HG03025 (cell line): ENCODE measurements around the gene C12orf60.
"Not testable (repeated sequence)": the region's sequence is repeated elsewhere in the genome, so short reads cannot be mapped to it uniquely, and the experiment has no call there.

Experiments
- ATAC-seq: cut with Tn5 transposase; IDR thresholded peaks from one replicate; pipeline ENCODE4 v1.9.1; 2021; ENCODE audit warnings: mild to moderate bottlenecking, moderate library complexity; ENCODE audit not compliant: unreplicated experiment, low FRiP score

C12orf60 gene, protein sequence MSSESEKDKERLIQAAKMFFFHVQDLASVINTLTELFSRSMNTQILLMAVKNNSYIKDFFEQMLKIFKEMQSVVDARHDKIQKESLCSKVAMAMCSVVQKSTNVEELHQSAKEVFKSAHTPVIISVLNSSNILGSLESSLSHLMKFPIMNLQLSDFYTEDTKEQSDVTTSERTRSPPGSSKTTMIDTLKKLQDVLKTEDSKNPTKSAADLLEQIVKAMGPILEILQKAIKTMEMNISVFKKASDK

GRCh38 chr12:14803011-14803829, at the start of gene C12orf60, which contains the start of gene WBP11:
Gene C12orf60 (plus strand): TSS chr12:14803670. CDS start chr12:14822936, 19,266 bp downstream.
Gene WBP11 (minus strand): TSS chr12:14803478. CDS start chr12:14801383, 2,095 bp downstream.
- ATAC-seq: peak; percentile 100

- no peak for ATAC-seq
These were observed 46.9 kb upstream of the C12orf60 start for GRCh38 chr12:14756334-14757143.

- ATAC-seq: not testable (repeated sequence)
These were observed 43.7 kb upstream of the C12orf60 start for GRCh38 chr12:14759711-14760280.

DNA sequence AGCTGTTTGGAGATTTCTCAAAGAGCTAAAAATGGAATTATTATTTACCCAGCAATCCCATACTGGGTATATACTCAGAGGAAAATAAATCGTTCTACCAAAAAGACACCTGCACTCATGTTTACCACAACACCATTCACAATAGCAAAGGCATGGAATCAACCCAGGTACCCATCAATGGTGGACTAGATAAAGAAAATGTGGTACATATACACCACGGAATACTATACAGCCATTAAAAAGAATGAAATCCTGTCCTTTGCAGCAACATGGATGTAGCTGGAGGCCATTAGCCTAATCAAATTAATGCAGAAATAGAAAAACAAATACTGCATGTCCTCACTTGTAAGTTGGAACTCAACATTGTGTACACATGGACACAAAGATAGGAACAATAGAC, 38.1 kb upstream of the C12orf60 start:
- no peak for ATAC-seq

- not testable (repeated sequence) for ATAC-seq
These were observed 37.5 kb upstream of the C12orf60 start for GRCh38 chr12:14766020-14766419.

DNA sequence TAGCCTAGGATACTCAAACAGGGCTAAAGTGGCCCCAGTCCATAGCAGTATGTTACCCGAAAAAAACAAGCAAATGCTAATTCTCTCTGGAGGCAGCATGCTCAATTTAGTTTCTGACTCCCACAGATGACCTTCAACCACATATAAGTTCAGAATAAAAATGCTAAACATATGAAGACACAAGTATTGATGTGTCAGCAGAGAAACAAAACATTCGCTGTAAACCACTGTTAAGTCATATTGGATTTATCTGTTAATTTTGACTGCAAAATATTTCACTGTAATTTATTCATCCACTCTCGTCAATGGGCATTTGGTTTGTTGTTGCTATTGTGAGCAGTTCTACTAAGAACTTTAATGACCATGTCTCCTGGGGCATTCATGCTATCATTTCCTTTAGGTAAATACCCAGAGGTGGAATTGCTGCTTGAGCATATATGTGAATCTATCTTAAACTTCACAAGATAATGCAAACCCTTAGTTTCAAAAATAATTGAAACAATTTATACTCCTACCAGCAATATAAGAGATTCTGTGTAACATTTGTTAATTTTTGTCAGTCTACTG, 36.7 kb upstream of the C12orf60 start:
- ATAC-seq: no peak

- no peak for ATAC-seq
These were observed 35.9 kb upstream of the C12orf60 start for GRCh38 chr12:14767617-14768016.

GRCh38 chr12:14768823-14769405, 34.6 kb upstream of the C12orf60 start:
- ATAC-seq: no peak

- no peak for ATAC-seq
These were observed 34.0 kb upstream of the C12orf60 start for GRCh38 chr12:14769466-14769968.

DNA sequence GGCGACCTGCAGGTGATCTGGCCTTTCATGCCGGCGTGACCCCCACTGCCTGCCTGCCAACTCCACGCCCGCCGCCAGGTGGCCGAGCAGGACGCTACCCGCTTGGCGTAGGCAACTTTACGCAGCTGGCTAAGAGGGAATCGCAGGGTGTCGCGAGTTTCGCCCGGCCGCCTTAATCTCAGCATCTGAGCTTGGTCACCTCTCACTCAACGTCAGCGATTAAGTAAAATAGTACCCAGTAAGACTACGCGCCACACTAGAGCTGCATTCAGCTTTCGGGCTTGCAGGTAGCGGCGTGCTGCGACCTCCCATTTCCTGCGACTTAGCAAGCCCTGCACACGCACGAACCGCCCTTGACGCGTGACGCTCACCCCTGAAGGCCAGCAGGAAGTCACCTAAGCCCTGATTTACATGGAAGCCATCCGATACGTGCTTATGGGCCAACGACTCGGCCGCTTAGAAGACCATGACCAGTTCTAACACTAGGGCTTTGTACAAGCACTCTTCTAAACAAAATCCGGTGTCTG, 33.4 kb upstream of the C12orf60 start:
- ATAC-seq: peak; percentile 44

GRCh38 chr12:14770496-14771461, 32.7 kb upstream of the C12orf60 start:
- ATAC-seq: peak; percentile 12

- no peak for ATAC-seq
These were observed 31.8 kb upstream of the C12orf60 start for GRCh38 chr12:14771651-14772137.

DNA sequence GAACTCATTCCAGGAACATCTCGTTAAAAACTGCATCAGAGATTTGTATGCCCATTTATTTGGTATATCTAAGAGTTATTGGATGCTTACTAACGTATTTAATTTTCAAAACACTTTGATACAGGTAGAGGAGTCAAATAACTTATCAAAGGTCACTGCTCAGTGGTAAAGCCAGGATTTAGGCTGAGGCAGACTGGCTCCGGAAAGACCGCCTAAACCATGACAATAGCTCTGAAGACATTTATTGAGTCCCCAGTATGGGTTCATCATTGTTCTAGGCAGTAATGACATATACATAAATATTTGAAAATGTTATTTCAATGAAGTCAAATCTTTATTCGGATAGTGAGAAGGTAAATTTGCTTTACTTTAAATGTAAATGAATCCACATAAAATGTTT, 30.5 kb upstream of the C12orf60 start:
- ATAC-seq: no peak

- ATAC-seq: peak; percentile 19
These were observed 29.8 kb upstream of the C12orf60 start for GRCh38 chr12:14773685-14774073.

DNA sequence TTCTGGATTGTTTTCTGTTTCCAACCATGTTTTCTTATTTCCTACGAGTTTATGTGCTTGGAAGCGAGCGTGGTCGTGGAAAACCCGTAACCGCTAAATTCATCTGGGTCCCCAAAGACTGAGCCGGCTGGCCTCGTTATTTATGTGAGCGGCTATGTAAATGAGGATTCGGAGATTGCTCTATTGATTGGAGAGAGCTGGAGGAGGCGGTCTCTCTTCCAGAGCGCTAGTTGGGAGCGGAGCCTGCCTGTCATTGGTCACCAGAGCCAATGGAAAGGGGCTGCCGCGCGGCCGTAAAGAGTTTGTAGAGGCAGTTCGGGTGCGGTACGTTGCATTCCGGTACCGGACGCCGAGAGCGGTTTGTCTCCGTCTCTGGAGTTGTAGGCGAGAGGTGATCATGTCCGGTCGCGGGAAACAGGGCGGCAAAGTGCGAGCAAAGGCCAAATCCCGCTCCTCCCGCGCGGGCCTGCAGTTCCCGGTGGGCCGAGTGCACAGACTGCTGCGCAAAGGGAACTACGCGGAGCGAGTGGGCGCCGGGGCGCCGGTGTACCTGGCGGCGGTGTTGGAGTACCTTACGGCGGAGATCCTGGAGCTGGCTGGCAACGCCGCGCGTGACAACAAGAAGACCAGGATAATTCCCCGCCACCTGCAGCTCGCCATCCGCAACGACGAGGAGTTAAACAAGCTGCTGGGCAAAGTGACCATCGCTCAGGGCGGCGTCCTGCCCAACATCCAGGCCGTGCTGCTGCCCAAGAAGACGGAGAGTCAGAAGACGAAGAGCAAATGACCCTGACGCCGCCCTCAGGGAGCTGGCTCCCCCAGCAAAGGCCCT, 29.2 kb upstream of the C12orf60 start:
- ATAC-seq: peak; percentile 49

DNA sequence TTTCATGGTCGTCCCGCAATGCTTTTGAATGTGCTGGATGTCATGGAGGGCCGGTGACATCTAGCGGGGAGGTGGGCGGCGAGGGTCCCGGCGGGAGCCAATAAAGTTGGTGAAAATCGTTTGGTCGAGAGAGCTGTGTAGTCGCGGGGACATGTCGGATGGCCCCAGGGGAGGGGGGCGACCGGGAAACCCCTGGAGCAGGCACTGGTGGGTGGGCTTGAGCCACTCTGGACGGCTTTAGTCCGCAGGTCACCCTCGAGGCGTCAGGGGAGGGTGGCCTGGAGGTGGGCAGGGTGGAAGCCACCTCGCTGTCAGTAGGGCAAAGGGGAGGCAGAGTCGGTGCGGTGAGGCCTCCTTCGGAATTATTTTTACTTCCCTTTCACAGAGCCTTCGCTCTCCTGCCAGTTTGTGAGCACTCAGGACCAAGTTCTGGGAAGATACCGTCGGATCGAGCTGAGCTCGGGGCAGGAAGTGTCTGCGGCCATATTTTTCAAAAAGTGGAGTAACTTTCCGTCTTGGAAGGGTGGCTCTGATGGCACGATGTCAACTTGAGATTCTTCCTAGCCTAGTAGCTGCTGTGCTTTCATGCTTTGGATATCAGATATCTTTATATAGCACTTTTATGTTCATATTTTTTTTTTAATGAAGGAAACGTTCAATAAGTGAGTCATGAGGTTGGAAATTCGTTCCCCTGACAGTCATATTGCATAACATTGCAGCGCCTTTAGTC, 28.4 kb upstream of the C12orf60 start:
- no peak for ATAC-seq

DNA sequence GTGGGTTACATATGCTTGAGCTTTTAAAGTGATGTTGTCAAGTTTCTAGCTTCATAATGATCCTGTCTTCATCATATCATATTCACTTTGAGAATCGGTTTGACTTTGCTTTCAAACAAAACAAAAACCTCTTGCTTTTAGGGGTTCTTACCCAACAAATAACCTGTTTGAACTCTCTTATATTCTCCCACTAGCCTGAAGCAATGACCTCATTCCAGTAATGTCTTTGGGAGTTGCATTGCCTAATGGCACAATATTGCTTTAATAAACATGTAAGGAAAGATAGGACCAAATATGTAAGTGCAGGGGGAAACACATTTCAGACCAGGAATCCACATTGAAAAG, 27.9 kb upstream of the C12orf60 start:
- ATAC-seq: no peak
